T47D (cell line): ENCODE measurements around the gene COIL.

Experiments used
- DNase-seq, 2 experiments: peaks; one replicate each; pipeline versions ENCODE4 v3.0.0 to v3.0.0-alpha.2; 2011 to 2012; ENCODE audit warnings: low read depth in 1 of 2, low spot score in 1 of 2
- JUND ChIP-seq: IDR thresholded peaks from 2 replicates; pipeline ENCODE4 v1.6.1; 2012; ENCODE audit warnings: low read depth
- in situ Hi-C: cut with HindIII; loops from 2 replicates; pipeline ENCODE4 v1.10.0; 2016; ENCODE audit warnings: low sequenced_read_pairs, low pct_unique_long_range_greater_than_20kb

Gene COIL

GRCh38 chr17:56908001-56908542 lies 52.8 kb downstream of the COIL start:
- no peak for DNase-seq
- TF ChIP-seq JUND: no peak

GRCh38 chr17:56903560-56903959 lies 57.3 kb downstream of the COIL start:
- TF ChIP-seq JUND: no peak
- DNase-seq: no peak
- in situ Hi-C loops: no loop called here

More at GRCh38 chr17:56908001-56908542, 52.8 kb downstream of the COIL start:
- in situ Hi-C loops: no loop called here

- in situ Hi-C loops: no loop called here
- DNase-seq: no peak
Observed at GRCh38 chr17:56902348-56902747, 58.5 kb downstream of the COIL start.

GRCh38 chr17:56899403-56899802 lies 61.4 kb downstream of the COIL start:
- TF ChIP-seq JUND: no peak
- DNase-seq: no peak
- in situ Hi-C loops: no loop called here

More at GRCh38 chr17:56902348-56902747, 58.5 kb downstream of the COIL start:
- no peak for TF ChIP-seq JUND

GRCh38 chr17:56898874-56899273 lies 62.0 kb downstream of the COIL start:
- in situ Hi-C loops: no loop called here
- no peak for TF ChIP-seq JUND
- DNase-seq: no peak

- no peak for TF ChIP-seq JUND
- no peak for DNase-seq
- in situ Hi-C loops: no loop called here
Observed at GRCh38 chr17:56897646-56898424, 63.0 kb downstream of the COIL start.

- TF ChIP-seq JUND: no peak
- in situ Hi-C loops: no loop called here
- no peak for DNase-seq
Observed at GRCh38 chr17:56896968-56897359, 63.9 kb downstream of the COIL start.

GRCh38 chr17:56896217-56896967 lies 64.5 kb downstream of the COIL start:
- DNase-seq: no peak
- in situ Hi-C loops: no loop called here
- TF ChIP-seq JUND: no peak

- no peak for TF ChIP-seq JUND
- in situ Hi-C loops: no loop called here
- no peak for DNase-seq
Observed at GRCh38 chr17:56894859-56895455, 65.9 kb downstream of the COIL start.

- DNase-seq: no peak
- in situ Hi-C loops: no loop called here
- no peak for TF ChIP-seq JUND
Observed at GRCh38 chr17:56893503-56893902, 67.3 kb downstream of the COIL start.

GRCh38 chr17:56892333-56892732 lies 68.5 kb downstream of the COIL start:
- in situ Hi-C loops: no loop called here
- TF ChIP-seq JUND: no peak
- DNase-seq: no peak

- in situ Hi-C loops: no loop called here
- no peak for TF ChIP-seq JUND
- DNase-seq: no peak
Observed at GRCh38 chr17:56891751-56892150, 69.1 kb downstream of the COIL start.

GRCh38 chr17:56890906-56891674 lies 69.8 kb downstream of the COIL start:
- TF ChIP-seq JUND: no peak
- in situ Hi-C loops: no loop called here
- peak in 1 of 2 experiments; percentile 71 for DNase-seq
